ENCODE measurements around the gene APBB2. TPM values are rescaled to one million over a fixed set of nuclear protein-coding genes. Genes with fewer than 3 reads are reported as not detected.

APBB2 gene
- total RNA-seq, 1 donor from 2014 or later, result 23.5 TPM

DNA sequence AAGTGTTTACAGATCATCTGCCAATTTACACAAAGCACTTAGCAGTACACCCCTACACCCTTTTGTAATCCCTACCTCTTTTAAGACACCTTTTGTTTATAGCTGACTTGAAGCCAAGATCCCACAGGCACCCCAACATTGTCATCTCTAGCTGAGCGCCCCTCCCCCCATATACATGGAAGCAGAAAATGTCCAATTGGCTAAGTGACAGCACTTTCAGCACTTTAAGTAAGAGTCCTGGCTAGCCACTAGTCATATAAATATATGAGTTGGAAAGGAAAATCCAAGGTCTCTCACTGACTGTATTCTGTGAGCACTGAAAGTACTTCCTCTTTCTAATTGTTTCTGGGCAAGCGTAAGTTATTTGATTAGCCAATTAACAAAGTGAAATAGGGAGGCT lies 356.4 kb downstream of the APBB2 start:
- Histone ChIP-seq H3K4me1 (peaks cover 12% of the 10 kb centered on the region), H3K27me3 (ENCODE audit: low read depth) (no peaks in the 10 kb centered on the region), H3K9me3 (replicated peaks) (no peaks in the 10 kb centered on the region), H3K4me3 (no peak overlapping the region), H3K36me3 (no peaks in the 10 kb centered on the region), H3K27ac (replicated peaks) (no peak overlapping the region)
- TF ChIP-seq, protein P1, sequence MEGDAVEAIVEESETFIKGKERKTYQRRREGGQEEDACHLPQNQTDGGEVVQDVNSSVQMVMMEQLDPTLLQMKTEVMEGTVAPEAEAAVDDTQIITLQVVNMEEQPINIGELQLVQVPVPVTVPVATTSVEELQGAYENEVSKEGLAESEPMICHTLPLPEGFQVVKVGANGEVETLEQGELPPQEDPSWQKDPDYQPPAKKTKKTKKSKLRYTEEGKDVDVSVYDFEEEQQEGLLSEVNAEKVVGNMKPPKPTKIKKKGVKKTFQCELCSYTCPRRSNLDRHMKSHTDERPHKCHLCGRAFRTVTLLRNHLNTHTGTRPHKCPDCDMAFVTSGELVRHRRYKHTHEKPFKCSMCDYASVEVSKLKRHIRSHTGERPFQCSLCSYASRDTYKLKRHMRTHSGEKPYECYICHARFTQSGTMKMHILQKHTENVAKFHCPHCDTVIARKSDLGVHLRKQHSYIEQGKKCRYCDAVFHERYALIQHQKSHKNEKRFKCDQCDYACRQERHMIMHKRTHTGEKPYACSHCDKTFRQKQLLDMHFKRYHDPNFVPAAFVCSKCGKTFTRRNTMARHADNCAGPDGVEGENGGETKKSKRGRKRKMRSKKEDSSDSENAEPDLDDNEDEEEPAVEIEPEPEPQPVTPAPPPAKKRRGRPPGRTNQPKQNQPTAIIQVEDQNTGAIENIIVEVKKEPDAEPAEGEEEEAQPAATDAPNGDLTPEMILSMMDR (IDR thresholded peaks at IDR 0.05; ENCODE audit: borderline replicate concordance), result no peak
- no peak for DNase-seq
- intact Hi-C loops (cut with micrococcal nuclease), result no loop called here

DNA sequence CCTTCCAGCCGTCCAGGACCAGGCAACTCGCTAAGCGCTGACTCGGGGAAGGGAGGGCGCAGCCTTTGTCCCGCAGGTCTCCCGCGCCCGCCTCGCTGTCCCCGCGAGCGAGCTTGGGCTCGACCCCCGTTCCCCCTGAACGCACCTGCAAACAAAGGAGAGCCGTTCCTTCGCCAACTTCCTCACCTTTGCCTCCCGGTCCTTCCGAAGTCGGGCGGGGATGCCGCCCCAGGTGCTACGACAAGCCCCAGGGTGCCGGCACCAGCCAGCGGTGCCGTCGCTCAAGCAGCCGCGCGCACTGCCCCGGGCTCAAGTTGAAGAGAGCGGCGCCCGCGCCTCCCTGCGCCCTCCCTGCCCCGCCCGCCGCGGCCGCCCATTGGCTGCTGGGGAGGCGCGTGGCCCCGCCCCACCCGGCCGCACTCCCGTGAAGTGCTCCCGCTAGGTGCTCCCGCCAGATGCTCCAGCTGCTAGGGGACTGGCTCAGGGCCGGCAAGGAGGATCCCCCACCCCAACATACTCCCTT lies 357.4 kb downstream of the APBB2 start:
- Histone ChIP-seq H3K9me3 (replicated peaks) (no peaks in the 10 kb centered on the region), H3K27me3 (ENCODE audit: low read depth) (no peaks in the 10 kb centered on the region), H3K27ac (replicated peaks) (no peak overlapping the region), H3K36me3 (no peaks in the 10 kb centered on the region), H3K4me1 (peaks cover 12% of the 10 kb centered on the region), H3K4me3 (peak overlapping the region; percentile 59)
- TF ChIP-seq, protein P1 (IDR thresholded peaks at IDR 0.05; ENCODE audit: borderline replicate concordance), result no peak
- peak; percentile 70 for DNase-seq
- intact Hi-C loops (cut with micrococcal nuclease), result no loop called here

DNA sequence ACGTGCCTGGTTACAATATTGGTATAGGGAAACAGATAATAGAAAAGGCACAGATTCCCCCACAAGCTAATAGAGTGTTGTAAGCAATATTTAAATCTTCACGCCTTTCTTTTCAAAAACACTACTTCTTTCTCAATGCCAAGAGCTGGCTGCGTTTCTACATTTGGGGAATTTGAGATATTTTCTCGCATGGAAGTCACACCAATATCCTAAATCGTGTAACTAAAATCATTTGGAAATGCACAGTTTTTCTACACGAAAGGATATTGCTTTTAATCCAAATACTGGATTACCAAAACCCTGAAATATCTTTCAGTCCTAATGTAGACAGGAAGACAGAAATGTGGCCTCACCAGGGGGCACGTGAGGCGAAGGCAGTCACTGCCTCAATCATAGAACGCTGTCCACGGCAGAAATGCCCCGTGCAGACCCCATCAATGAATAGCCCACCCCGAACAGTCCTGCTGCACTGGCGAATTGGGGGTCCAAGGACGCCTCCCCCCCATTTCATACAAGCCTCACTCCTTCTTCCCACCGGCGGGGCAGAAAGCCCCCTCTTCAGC lies 358.0 kb downstream of the APBB2 start:
- intact Hi-C loops (cut with micrococcal nuclease), result no loop called here
- Histone ChIP-seq H3K4me3 (peak overlapping the region; percentile 59), H3K27ac (replicated peaks) (no peak overlapping the region), H3K4me1 (peaks cover 12% of the 10 kb centered on the region), H3K27me3 (ENCODE audit: low read depth) (no peaks in the 10 kb centered on the region), H3K36me3 (no peaks in the 10 kb centered on the region), H3K9me3 (replicated peaks) (no peaks in the 10 kb centered on the region)
- no peak for DNase-seq
- TF ChIP-seq, protein P1 (IDR thresholded peaks at IDR 0.05; ENCODE audit: borderline replicate concordance), result no peak

DNA sequence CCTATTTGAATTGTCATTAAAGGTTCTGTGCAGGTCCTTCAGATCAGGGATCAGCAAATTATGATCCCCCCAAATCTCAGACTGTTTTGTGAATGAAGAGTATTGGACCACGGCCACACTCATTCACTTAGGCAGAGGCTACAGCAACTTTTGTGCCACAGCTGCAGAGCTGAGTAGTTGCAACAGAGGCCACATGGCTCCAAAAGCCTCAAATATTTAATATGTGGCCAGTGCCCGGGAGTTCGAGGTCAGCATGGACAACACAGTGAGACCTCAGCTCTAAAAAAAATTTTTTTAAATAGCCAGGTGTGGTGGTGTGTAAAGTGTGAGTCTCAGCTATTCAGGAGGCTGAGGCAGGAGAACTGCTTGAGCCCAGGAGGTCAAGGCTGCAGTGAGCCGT lies 363.8 kb downstream of the APBB2 start:
- Histone ChIP-seq H3K27ac (replicated peaks) (no peak overlapping the region), H3K27me3 (ENCODE audit: low read depth) (no peaks in the 10 kb centered on the region), H3K4me3 (no peak overlapping the region), H3K9me3 (replicated peaks) (no peaks in the 10 kb centered on the region), H3K4me1 (peaks cover 2% of the 10 kb centered on the region), H3K36me3 (no peaks in the 10 kb centered on the region)
- TF ChIP-seq, protein P1 (IDR thresholded peaks at IDR 0.05; ENCODE audit: borderline replicate concordance), result no peak
- intact Hi-C loops (cut with micrococcal nuclease), result no loop called here
- DNase-seq, result no peak

DNA sequence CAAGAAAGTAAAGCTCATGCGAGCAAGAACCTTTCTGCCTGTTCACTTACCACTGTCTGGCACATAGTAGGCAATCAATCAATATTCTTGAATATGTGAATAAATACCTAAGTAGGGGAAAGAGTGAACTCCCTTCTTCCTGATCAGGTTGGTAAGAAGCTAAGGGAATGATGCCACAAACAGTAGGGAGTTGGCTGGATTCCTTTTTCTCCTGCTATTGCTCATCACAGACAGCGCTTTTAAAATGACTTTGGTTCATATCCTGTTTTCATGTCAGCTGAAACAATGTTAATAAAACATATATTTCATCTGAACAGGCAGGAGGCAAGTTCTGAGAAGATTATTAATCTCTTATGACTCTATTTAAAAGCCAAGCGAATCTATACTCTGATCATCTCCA lies 365.4 kb downstream of the APBB2 start:
- H3K9me3 ChIP-seq (replicated peaks), result no peaks in the 10 kb centered on the region
- TF ChIP-seq, protein P1 (IDR thresholded peaks at IDR 0.05; ENCODE audit: borderline replicate concordance), result no peak
- H3K4me3 ChIP-seq, result no peak overlapping the region
- H3K27me3 ChIP-seq (ENCODE audit: low read depth), result no peaks in the 10 kb centered on the region
- H3K27ac ChIP-seq (replicated peaks), result no peak overlapping the region
- H3K36me3 ChIP-seq, result no peaks in the 10 kb centered on the region
- DNase-seq, result no peak
- peaks cover 9% of the 10 kb centered on the region for H3K4me1 ChIP-seq
- intact Hi-C loops (cut with micrococcal nuclease), result no loop called here

Data from left ventricle myocardium inferior (tissue), 1 donor.